GM12878 (cell line): Measurements from ENCODE around the gene ARHGEF11.

Experiments used
- CREB1 ChIP-seq: IDR thresholded peaks from 2 replicates; pipeline ENCODE4 v1.6.1; 2012; ENCODE audit warnings: low read depth, mild to moderate bottlenecking, inconsistent platforms
- EP300 ChIP-seq, 2 experiments: fragments of 150-350 bp in 1 of 2; IDR thresholded peaks; 2 replicates each; pipeline ENCODE4 v1.6.1; 2011 to 2012; ENCODE audit warnings: low read depth in 2 of 2, low read length in 2 of 2, borderline replicate concordance in 1 of 2, improper control_type of control experiment in 1 of 2, inconsistent platforms in 1 of 2; ENCODE audit not compliant: control insufficient read depth in 1 of 2
- MAX ChIP-seq: IDR thresholded peaks from 2 replicates; pipeline ENCODE4 v1.6.1; 2012; ENCODE audit warnings: low read depth, low read length, improper control_type of control experiment

- TF ChIP-seq CREB1, result no peak
- no peak for TF ChIP-seq EP300 (IDR thresholded peaks at IDR 0.05; ENCODE audit: borderline replicate concordance in 1 of 2, control insufficient read depth in 1 of 2, low read depth in 2 of 2, low read length in 2 of 2)
- TF ChIP-seq MAX, result no peak
These were observed 109.9 kb downstream of the ARHGEF11 start for GRCh38 chr1:156935505-156936128.
